NCI-H1105 (cell line): ENCODE measurements around the gene TMEM178B.
"Not testable (repeated sequence)": the region's sequence is repeated elsewhere in the genome, so short reads cannot be mapped to it uniquely, and the experiment has no call there.

Experiments used
- DNase-seq: peaks from one replicate; lab custom pipeline; 2025; lab: John Stamatoyannopoulos, UW

Gene TMEM178B

GRCh38 chr7:141389140-141389796 is 315.4 kb downstream of the TMEM178B start:
- DNase-seq, result no peak

GRCh38 chr7:141390339-141390738 is 316.5 kb downstream of the TMEM178B start:
- no peak for DNase-seq

GRCh38 chr7:141393056-141393455 is 319.2 kb downstream of the TMEM178B start:
- no peak for DNase-seq

- DNase-seq, result no peak
Observed at GRCh38 chr7:141397236-141398163, 323.6 kb downstream of the TMEM178B start.

GRCh38 chr7:141400356-141400755 is 326.5 kb downstream of the TMEM178B start:
- DNase-seq, result no peak

GRCh38 chr7:141402277-141402996 is 328.6 kb downstream of the TMEM178B start:
- DNase-seq, result no peak

GRCh38 chr7:141403846-141404245 is 330.0 kb downstream of the TMEM178B start:
- not testable (repeated sequence) for DNase-seq

GRCh38 chr7:141406347-141406746 is 332.5 kb downstream of the TMEM178B start:
- no peak for DNase-seq

GRCh38 chr7:141407893-141408292 is 334.0 kb downstream of the TMEM178B start:
- no peak for DNase-seq

- no peak for DNase-seq
Observed at GRCh38 chr7:141408440-141408839, 334.6 kb downstream of the TMEM178B start.

- DNase-seq, result no peak
Observed at GRCh38 chr7:141409219-141409618, 335.4 kb downstream of the TMEM178B start.

GRCh38 chr7:141409801-141410329 is 336.0 kb downstream of the TMEM178B start:
- peak; percentile 84 for DNase-seq

GRCh38 chr7:141410353-141411000 is 336.6 kb downstream of the TMEM178B start:
- DNase-seq, result no peak

- DNase-seq, result no peak
Observed at GRCh38 chr7:141411133-141411532, 337.3 kb downstream of the TMEM178B start.

- DNase-seq, result no peak
Observed at GRCh38 chr7:141415999-141416398, 342.1 kb downstream of the TMEM178B start.

- no peak for DNase-seq
Observed at GRCh38 chr7:141416650-141417270, 342.9 kb downstream of the TMEM178B start.

- no peak for DNase-seq
Observed at GRCh38 chr7:141417506-141417905, 343.6 kb downstream of the TMEM178B start.

- DNase-seq, result no peak
Observed at GRCh38 chr7:141418066-141418465, 344.2 kb downstream of the TMEM178B start.

GRCh38 chr7:141421306-141421705 is 347.4 kb downstream of the TMEM178B start:
- no peak for DNase-seq

GRCh38 chr7:141427134-141427533 is 353.3 kb downstream of the TMEM178B start:
- DNase-seq, result no peak

- DNase-seq, result no peak
Observed at GRCh38 chr7:141430455-141431139, 356.7 kb downstream of the TMEM178B start.
